ENCODE measurements around the gene COL8A2. TPM values are rescaled to one million over a fixed set of nuclear protein-coding genes. Genes with fewer than 3 reads are reported as not detected.

Gene COL8A2
- polyA plus RNA-seq, 3 donors = 1.6 to 1.9 (median 1.8) TPM

DNA sequence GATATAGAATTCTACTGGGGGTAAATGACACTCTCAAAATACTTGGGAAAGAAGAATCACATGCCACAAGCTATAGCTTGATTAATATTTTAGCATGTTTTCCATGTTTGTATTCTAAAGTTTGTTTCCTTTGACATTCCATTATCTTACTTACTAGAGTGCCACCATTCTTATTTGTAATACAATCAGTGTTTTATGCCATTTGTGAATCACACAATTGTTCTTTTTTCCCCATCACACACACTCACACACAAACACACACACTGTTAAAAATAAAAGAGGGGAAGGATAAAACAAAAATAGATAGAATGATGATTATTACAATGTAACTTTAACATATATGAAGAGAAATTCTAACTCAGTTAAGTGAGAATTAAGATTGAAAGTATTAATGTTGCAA is 57.2 kb downstream of the COL8A2 start:
- DNase-seq = no peak

DNA sequence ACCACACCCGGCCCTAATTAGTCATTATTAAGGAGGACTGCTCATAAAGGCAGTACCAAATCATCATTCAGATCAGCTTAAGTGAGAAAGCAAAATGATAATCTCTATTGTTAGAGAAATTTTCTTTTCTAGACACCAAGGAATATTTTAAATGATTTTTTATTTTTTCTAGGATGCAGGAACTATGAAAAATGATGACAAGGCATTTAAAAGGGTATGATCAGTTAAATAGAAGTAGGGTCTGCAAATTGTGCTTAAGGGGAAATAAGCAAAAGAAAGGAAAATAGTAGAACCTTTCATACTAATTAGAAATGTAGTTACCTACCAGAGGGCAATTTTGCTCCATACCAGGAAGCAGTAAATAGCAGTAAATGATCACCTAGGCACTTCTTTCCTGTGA is 62.7 kb downstream of the COL8A2 start:
- DNase-seq = no peak

GRCh38 chr1:36055706-36056105 is 69.3 kb downstream of the COL8A2 start:
- DNase-seq = no peak

DNA sequence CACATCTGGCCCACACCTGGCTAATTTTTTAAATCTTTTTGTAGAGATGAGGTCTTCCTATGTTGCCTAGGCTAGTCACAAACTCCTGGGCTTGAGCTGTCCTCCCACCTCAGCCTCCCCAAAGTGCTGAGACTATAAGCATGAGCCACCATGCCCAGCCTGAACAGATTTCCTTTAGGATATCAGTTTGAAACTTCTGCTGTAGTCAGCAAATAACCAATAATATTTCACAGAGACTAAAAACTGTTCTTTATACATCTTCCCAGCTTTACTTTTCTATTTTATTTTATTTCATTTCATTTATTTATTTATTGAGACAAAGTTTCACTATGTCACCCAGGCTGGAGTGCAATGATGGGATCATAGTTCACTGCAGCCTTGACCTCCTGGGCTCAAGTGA is 71.0 kb downstream of the COL8A2 start:
- DNase-seq = no peak

GRCh38 chr1:36051821-36052220 is 73.2 kb downstream of the COL8A2 start:
- DNase-seq = no peak

Other genes with a start within 250 kb of the COL8A2 start
- gene AGO1, start 242.0 kb downstream of the COL8A2 start, polyA plus RNA-seq (ENCODE audit: insufficient read length in 3 of 3) = 10 to 100 TPM; 17.6 to 21.6 (median 21.1) TPM
- 10 to 100 TPM; 11.6 to 17.5 (median 14.1) TPM for gene AGO3, start 194.1 kb downstream of the COL8A2 start, polyA plus RNA-seq (ENCODE audit: insufficient read length in 3 of 3)
- 10 to 100 TPM; 11.1 to 17.3 (median 14.6) TPM for gene TEKT2, start 41.1 kb downstream of the COL8A2 start, polyA plus RNA-seq (ENCODE audit: insufficient read length in 3 of 3)
- gene ADPRS, start 36.3 kb downstream of the COL8A2 start, polyA plus RNA-seq (ENCODE audit: insufficient read length in 3 of 3) = 10 to 100 TPM; 35.6 to 40.0 (median 36.8) TPM
- gene TRAPPC3, start 24.3 kb upstream of the COL8A2 start, polyA plus RNA-seq (ENCODE audit: insufficient read length in 3 of 3) = 10 to 100 TPM; 64.2 to 74.6 (median 66.3) TPM
- gene MAP7D1, start 30.9 kb upstream of the COL8A2 start, polyA plus RNA-seq (ENCODE audit: insufficient read length in 3 of 3) = 10 to 100 TPM; 55.1 to 72.4 (median 67.5) TPM
- 100 to 1,000 TPM; 140 to 158 (median 140) TPM for gene THRAP3, start 99.2 kb upstream of the COL8A2 start, polyA plus RNA-seq (ENCODE audit: insufficient read length in 3 of 3)
- 10 to 100 TPM; 25.8 to 36.4 (median 33.1) TPM for gene SH3D21, start 181.1 kb upstream of the COL8A2 start, polyA plus RNA-seq (ENCODE audit: insufficient read length in 3 of 3)
- gene EVA1B, start 198.4 kb upstream of the COL8A2 start, polyA plus RNA-seq (ENCODE audit: insufficient read length in 3 of 3) = 100 to 1,000 TPM in 2 of 3 donors, 10 to 100 TPM in 1; 70.4 to 128 (median 105) TPM